Measurements from ENCODE around the gene SARS2.
"Not testable (repeated sequence)": the region's sequence is repeated elsewhere in the genome, so short reads cannot be mapped to it uniquely, and the experiment has no call there.

- not testable (repeated sequence) for TF ChIP-seq EZH2 (IDR thresholded peaks at IDR 0.05; ENCODE audit: low read length, missing control alignments); CTCF (conservative IDR thresholded peaks at IDR 0.05 in 1 of 2, IDR thresholded peaks at IDR 0.05 in 1 of 2; ENCODE audit: low read depth in 1 of 2, low read length in 2 of 2)
Measured at GRCh38 chr19:38884691-38885090, 45.9 kb downstream of the SARS2 start.
